GM12878 (cell line): ENCODE data around the gene CLASP2. TPM values are rescaled to one million over a fixed set of nuclear protein-coding genes. Genes with fewer than 3 reads are reported as not detected.

Experiments used
- ATAC-seq: fragments of 200-7000 bp; cut with Tn5 transposase; 3 replicates; pipeline ENCODE4 v1.9.1; 2020; ENCODE audit warnings: mild to moderate bottlenecking, moderate library complexity
- BruUV-seq: library from RNA; stranded (reverse); fragments of 400-500 nt; replicated peaks from 2 replicates; lab custom pipeline; 2021; lab: Mats Ljungman, UMichigan
- CTCF ChIA-PET: fragments of 300-600 bp; sonication (Branson Sonifier 250); formaldehyde crosslinking; extraction: SDS; loops from one replicate; lab custom pipeline; 2021; ENCODE audit warnings: inconsistent platforms; lab: Yijun Ruan, JAX
- POLR2A ChIA-PET: fragments of 350-600 bp; formaldehyde crosslinking; extraction: SDS; loops from one replicate; lab custom pipeline; 2021; ENCODE audit warnings: inconsistent platforms; lab: Charles Lee
- RAD21 ChIA-PET: fragments of 300-600 bp; sonication (Branson Sonifier 250); formaldehyde crosslinking; loops from one replicate; lab custom pipeline; 2023; ENCODE audit warnings: antibody characterized with exemption; ENCODE audit not compliant: unreplicated experiment; lab: Charles Lee
- SMC1A ChIA-PET: fragments of 300-600 bp; sonication (Branson Sonifier 250); formaldehyde crosslinking; loops from one replicate; lab custom pipeline; 2023; ENCODE audit not compliant: unreplicated experiment, uncharacterized antibody; lab: Charles Lee
- DNase-seq: peaks from one replicate; pipeline ENCODE4 v3.0.0-alpha.2; 2011; ENCODE audit warnings: low read depth, low spot score
- FAIRE-seq: peaks from 3 replicates; lab custom pipeline; 2011; peaks lifted over from hg19 to GRCh38; lab: Jason Lieb, UNC
- H2AFZ ChIP-seq: 2 replicates; pipeline ENCODE4 v1.6.0; 2011; ENCODE audit warnings: low read depth, low read length, control low read depth; ENCODE audit not compliant: control insufficient read depth
- H3K27ac ChIP-seq: 2 replicates; pipeline ENCODE4 v1.5.1; 2011; ENCODE audit warnings: control low read depth; ENCODE audit not compliant: control insufficient read depth, insufficient read depth
- H3K27me3 ChIP-seq, 2 experiments: replicated peaks in 1 of 2; 2 replicates each; pipeline versions ENCODE4 v1.6.0 to v1.6.1; 2011; ENCODE audit warnings: low read length in 1 of 2; ENCODE audit not compliant: control insufficient read depth in 2 of 2, insufficient read depth in 2 of 2
- H3K36me3 ChIP-seq, 2 experiments: 2 replicates each; pipeline ENCODE4 v1.5.1; 2011; ENCODE audit warnings: low read length in 1 of 2; ENCODE audit not compliant: control insufficient read depth in 2 of 2, insufficient read depth in 2 of 2
- H3K4me1 ChIP-seq: 2 replicates; pipeline ENCODE4 v1.6.1; 2011; ENCODE audit warnings: mild to moderate bottlenecking, low read length, moderate library complexity, mixed read lengths; ENCODE audit not compliant: control insufficient read depth, insufficient read depth
- H3K4me2 ChIP-seq: 2 replicates; pipeline ENCODE4 v1.6.0; 2011; ENCODE audit warnings: control low read depth; ENCODE audit not compliant: control insufficient read depth, insufficient read depth
- H3K4me3 ChIP-seq: fragments of 200-600 bp; sonication (generic); 2 replicates; pipeline ENCODE4 v1.5.1; 2016
- H3K79me2 ChIP-seq: 2 replicates; pipeline ENCODE4 v1.6.0; 2011; ENCODE audit warnings: low read length; ENCODE audit not compliant: control insufficient read depth, insufficient read depth
- H3K9ac ChIP-seq: 2 replicates; pipeline ENCODE4 v1.8.0; 2011; ENCODE audit warnings: low read length, control low read depth, mixed read lengths; ENCODE audit not compliant: control insufficient read depth, insufficient read depth
- H3K9me3 ChIP-seq: replicated peaks from 3 replicates; pipeline ENCODE4 v1.5.1; 2011; ENCODE audit warnings: mild to moderate bottlenecking, low read length; ENCODE audit not compliant: control insufficient read depth, insufficient read depth
- H4K20me1 ChIP-seq: 2 replicates; pipeline ENCODE4 v1.6.0; 2011; ENCODE audit not compliant: control insufficient read depth, insufficient read depth
- CREM ChIP-seq: IDR thresholded peaks from 2 replicates; pipeline ENCODE4 v1.6.1; 2014; ENCODE audit warnings: antibody characterized with exemption, low read depth
- EGR1 ChIP-seq, 2 experiments: IDR thresholded peaks; 1 replicate in 1 of 2; 2 replicates in 1 of 2; pipeline ENCODE4 v1.6.1; 2011 to 2012; ENCODE audit warnings: low read depth in 2 of 2, low read length in 2 of 2, borderline replicate concordance in 1 of 2, mild to moderate bottlenecking in 1 of 2, moderate library complexity in 1 of 2
- ESRRA ChIP-seq: IDR thresholded peaks from 2 replicates; pipeline ENCODE4 v1.6.1; 2012; ENCODE audit warnings: mild to moderate bottlenecking, low read length, improper control_type of control experiment
- MYC ChIP-seq: IDR thresholded peaks from 2 replicates; pipeline ENCODE4 v1.6.1; 2011; ENCODE audit warnings: mild to moderate bottlenecking, low read length, moderate library complexity, inconsistent platforms; ENCODE audit not compliant: insufficient read depth, insufficient replicate concordance, insufficient read length, severe bottlenecking
- NR2C2 ChIP-seq: IDR thresholded peaks from 2 replicates; pipeline ENCODE4 v1.6.1; 2011; ENCODE audit warnings: borderline replicate concordance, low read depth; ENCODE audit not compliant: control insufficient read depth, insufficient read length
- NRF1 ChIP-seq: conservative IDR thresholded peaks from 2 replicates; pipeline ENCODE4 v1.6.1; 2011; ENCODE audit warnings: mild to moderate bottlenecking, low read depth, low read length, improper control_type of control experiment
- POLR2A ChIP-seq: IDR thresholded peaks from 2 replicates; pipeline ENCODE4 v1.6.1; 2011; ENCODE audit warnings: low read depth, mild to moderate bottlenecking, low read length
- POLR2AphosphoS2 ChIP-seq: IDR thresholded peaks from 2 replicates; pipeline ENCODE4 v1.6.1; 2011; ENCODE audit warnings: low read depth, mild to moderate bottlenecking, low read length, improper control_type of control experiment, moderate library complexity
- POLR2AphosphoS5 ChIP-seq: IDR thresholded peaks from 2 replicates; pipeline ENCODE4 v1.6.1; 2011; ENCODE audit warnings: mild to moderate bottlenecking, low read length, inconsistent platforms
- RB1 ChIP-seq: fragments of 450-650 bp; formaldehyde crosslinking; IDR thresholded peaks from 2 replicates; pipeline ENCODE4 v1.6.1; 2017; ENCODE audit warnings: mild to moderate bottlenecking, borderline replicate concordance
- SIN3A ChIP-seq: IDR thresholded peaks from 2 replicates; pipeline ENCODE4 v1.6.1; 2012; ENCODE audit warnings: low read depth, low read length, improper control_type of control experiment
- SP1 ChIP-seq: IDR thresholded peaks from one replicate; pipeline ENCODE4 v1.6.1; 2011; ENCODE audit warnings: low read depth, low read length
- SUPT20H ChIP-seq: IDR thresholded peaks from 2 replicates; pipeline ENCODE4 v1.6.1; 2011; ENCODE audit warnings: low read depth, mild to moderate bottlenecking, low read length, moderate library complexity, borderline replicate concordance; ENCODE audit not compliant: control insufficient read depth
- TBL1XR1 ChIP-seq: IDR thresholded peaks from 2 replicates; pipeline ENCODE4 v1.6.1; 2012; ENCODE audit warnings: low read depth, low read length, improper control_type of control experiment
- TCF12 ChIP-seq: IDR thresholded peaks from 2 replicates; pipeline ENCODE4 v1.6.1; 2011; ENCODE audit warnings: low read depth, mild to moderate bottlenecking, low read length
- ZNF274 ChIP-seq: IDR thresholded peaks from one replicate; pipeline ENCODE4 v1.8.0; 2011; ENCODE audit not compliant: insufficient read length, insufficient read depth
- WGBS: methylation state at CpG from one replicate; pipeline ENCODE4 v1.1.6; 2016; ENCODE audit warnings: low lambda C conversion rate; ENCODE audit not compliant: insufficient replicate concordance, insufficient coverage; ENCODE audit errors: missing lambda C conversion rate; 5-methylcytosine and 5-hydroxymethylcytosine counted together
- in situ Hi-C: fragments of 300-500 bp; cut with MboI; formaldehyde crosslinking; loops from 9 replicates; pipeline ENCODE4 v1.14.3; 2018; ENCODE audit warnings: mixed read lengths
- intact Hi-C: fragments of 100-400 bp; cut with micrococcal nuclease; formaldehyde crosslinking; loops from one replicate; pipeline ENCODE4 v1.14.2; 2022; ENCODE audit not compliant: unreplicated experiment
- polyA plus RNA-seq, 11 experiments: library from polyadenylated mRNA; depleted of rRNA in 4 of 11; unstranded in 6 of 11; stranded (reverse) in 5 of 11; fragments of >200 nt; fragmentation: Nextera tagmentation in 4 of 11; fragmentation: Illumina TruSeq in 1 of 11; extraction: Ambion mirVana in 4 of 11; extraction: Trizol in 1 of 11; gene quantifications; 1 replicate in 1 of 11; 2 replicates in 10 of 11; pipeline versions ENCODE4 v1.2.1 to v1.2.3, GENCODE V29; 2011 to 2016; ENCODE audit warnings: inconsistent platforms in 2 of 11, missing spikeins in 2 of 11, low read depth in 1 of 11
- total RNA-seq, 4 experiments: library from RNA; depleted of rRNA in 3 of 4; stranded (reverse); fragments of >200 nt in 3 of 4; fragmentation: Illumina TruSeq in 1 of 4; extraction: Trizol in 1 of 4; gene quantifications; 2 replicates each; pipeline versions ENCODE4 v1.2.1 to v1.2.3, GENCODE V29; 2013 to 2021
- TF ChIP-seq, protein P1 (sequence below): fragments of 450-650 bp; IDR thresholded peaks from 2 replicates; pipeline ENCODE4 v1.6.1; 2017; ENCODE audit warnings: mild to moderate bottlenecking, moderate library complexity

CLASP2 gene
- total and polyA plus RNA-seq, 10 of the 15 experiments (the other 5 are each of a cell fraction or from before 2014, with no cell fraction given), result 4.0 to 38.3 (median 26.8) TPM

DNA sequence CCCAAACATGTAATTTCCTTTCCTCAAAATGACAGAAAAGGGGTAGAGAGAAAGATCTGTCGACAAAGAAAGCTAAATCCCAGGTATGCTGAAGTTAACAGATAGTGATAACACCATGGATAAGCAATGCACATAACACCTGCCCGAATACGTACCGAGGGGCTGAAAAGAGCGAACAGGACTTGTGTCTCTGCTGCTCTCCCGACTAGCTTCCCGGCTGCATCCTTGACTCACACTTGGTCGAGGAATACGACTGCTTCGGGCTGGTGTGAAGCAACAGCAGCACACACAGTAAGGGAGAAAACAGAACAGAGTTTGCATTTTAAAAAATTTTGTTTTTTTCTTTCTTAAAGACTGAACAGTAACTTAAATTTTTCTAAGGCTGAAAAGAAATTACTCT is 136.4 kb downstream of the CLASP2 start:
- H3K9me3 ChIP-seq, result no peaks in the 10 kb centered on the region
- H3K9ac ChIP-seq, result no peak overlapping the region
- intact Hi-C loops (no loop called here), in situ Hi-C loops (no loop called here)
- no peaks in the 10 kb centered on the region for H3K27me3 ChIP-seq
- H3K36me3 ChIP-seq, result peaks cover 0 to 8% of the 10 kb centered on the region in 2 experiments; a peak in 1 of 4 replicates
- H3K4me2 ChIP-seq, result no peak overlapping the region
- TF ChIP-seq ZNF274 (no peak), EGR1 (IDR thresholded peaks at IDR 0.05; ENCODE audit: borderline replicate concordance in 1 of 2, low read depth in 2 of 2, low read length in 2 of 2) (no peak), SP1 (no peak), SIN3A (no peak), NR2C2 (no peak), TCF12 (no peak), POLR2A (no peak), SUPT20H (no peak), TBL1XR1 (no peak), CREM (no peak), MYC (no peak), NRF1 (no peak), POLR2AphosphoS2 (no peak), ESRRA (no peak), POLR2AphosphoS5 (no peak), RB1 (no peak)
- TF ChIP-seq, protein P1, sequence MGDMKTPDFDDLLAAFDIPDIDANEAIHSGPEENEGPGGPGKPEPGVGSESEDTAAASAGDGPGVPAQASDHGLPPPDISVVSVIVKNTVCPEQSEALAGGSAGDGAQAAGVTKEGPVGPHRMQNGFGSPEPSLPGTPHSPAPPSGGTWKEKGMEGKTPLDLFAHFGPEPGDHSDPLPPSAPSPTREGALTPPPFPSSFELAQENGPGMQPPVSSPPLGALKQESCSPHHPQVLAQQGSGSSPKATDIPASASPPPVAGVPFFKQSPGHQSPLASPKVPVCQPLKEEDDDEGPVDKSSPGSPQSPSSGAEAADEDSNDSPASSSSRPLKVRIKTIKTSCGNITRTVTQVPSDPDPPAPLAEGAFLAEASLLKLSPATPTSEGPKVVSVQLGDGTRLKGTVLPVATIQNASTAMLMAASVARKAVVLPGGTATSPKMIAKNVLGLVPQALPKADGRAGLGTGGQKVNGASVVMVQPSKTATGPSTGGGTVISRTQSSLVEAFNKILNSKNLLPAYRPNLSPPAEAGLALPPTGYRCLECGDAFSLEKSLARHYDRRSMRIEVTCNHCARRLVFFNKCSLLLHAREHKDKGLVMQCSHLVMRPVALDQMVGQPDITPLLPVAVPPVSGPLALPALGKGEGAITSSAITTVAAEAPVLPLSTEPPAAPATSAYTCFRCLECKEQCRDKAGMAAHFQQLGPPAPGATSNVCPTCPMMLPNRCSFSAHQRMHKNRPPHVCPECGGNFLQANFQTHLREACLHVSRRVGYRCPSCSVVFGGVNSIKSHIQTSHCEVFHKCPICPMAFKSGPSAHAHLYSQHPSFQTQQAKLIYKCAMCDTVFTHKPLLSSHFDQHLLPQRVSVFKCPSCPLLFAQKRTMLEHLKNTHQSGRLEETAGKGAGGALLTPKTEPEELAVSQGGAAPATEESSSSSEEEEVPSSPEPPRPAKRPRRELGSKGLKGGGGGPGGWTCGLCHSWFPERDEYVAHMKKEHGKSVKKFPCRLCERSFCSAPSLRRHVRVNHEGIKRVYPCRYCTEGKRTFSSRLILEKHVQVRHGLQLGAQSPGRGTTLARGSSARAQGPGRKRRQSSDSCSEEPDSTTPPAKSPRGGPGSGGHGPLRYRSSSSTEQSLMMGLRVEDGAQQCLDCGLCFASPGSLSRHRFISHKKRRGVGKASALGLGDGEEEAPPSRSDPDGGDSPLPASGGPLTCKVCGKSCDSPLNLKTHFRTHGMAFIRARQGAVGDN, result no peak
- TF ChIP-seq, all 136 proteins: peak for 0
- DNase-seq (no peak), FAIRE-seq (no peak), ATAC-seq (no peak)
- ChIA-PET CTCF (no interaction called here), POLR2A (no interaction called here), SMC1A (no interaction called here), RAD21 (no interaction called here)
- H2AFZ ChIP-seq, result no peak overlapping the region
- H3K4me3 ChIP-seq, result no peak overlapping the region
- no peaks in the 10 kb centered on the region for H3K79me2 ChIP-seq
- 89% methylated on average over 10 of the region's 10 CpGs for WGBS
- H4K20me1 ChIP-seq, result no peaks in the 10 kb centered on the region
- H3K27ac ChIP-seq, result no peak overlapping the region
- no peaks in the 10 kb centered on the region for H3K4me1 ChIP-seq
- no TSS peak for BruUV-seq
